Omental fat pad (tissue), 4 donors: ENCODE data around the gene TAF4B. TPM values are rescaled to one million over a fixed set of nuclear protein-coding genes. Genes with fewer than 3 reads are reported as not detected.

Experiments
- ATAC-seq: fragments of 150-250 bp; one replicate; pipeline ENCODE4 v1.9.1; 2016; ENCODE audit warnings: mild to moderate bottlenecking, moderate library complexity; ENCODE audit not compliant: low FRiP score
- DNase-seq: peaks from one replicate; pipeline ENCODE4 v3.0.0-alpha.2; 2019; ENCODE audit warnings: low spot score
- total RNA-seq, 4 donors: library from RNA; depleted of rRNA; stranded (reverse); fragments of >200 nt; gene quantifications; one replicate each; pipeline ENCODE4 v1.1.0, GENCODE V29; 2016
- TF ChIP-seq, protein P1 (sequence below), 3 donors: fragments of 450-650 bp; IDR thresholded peaks; one replicate each; pipeline ENCODE4 v1.5.1; 2016 to 2017; ENCODE audit warnings: antibody characterized with exemption in 3 of 3, mild to moderate bottlenecking in 3 of 3, moderate library complexity in 2 of 3

TAF4B gene
- total RNA-seq, 4 donors from 2014 or later = 7.4 to 38.9 (median 14.9) TPM

DNA sequence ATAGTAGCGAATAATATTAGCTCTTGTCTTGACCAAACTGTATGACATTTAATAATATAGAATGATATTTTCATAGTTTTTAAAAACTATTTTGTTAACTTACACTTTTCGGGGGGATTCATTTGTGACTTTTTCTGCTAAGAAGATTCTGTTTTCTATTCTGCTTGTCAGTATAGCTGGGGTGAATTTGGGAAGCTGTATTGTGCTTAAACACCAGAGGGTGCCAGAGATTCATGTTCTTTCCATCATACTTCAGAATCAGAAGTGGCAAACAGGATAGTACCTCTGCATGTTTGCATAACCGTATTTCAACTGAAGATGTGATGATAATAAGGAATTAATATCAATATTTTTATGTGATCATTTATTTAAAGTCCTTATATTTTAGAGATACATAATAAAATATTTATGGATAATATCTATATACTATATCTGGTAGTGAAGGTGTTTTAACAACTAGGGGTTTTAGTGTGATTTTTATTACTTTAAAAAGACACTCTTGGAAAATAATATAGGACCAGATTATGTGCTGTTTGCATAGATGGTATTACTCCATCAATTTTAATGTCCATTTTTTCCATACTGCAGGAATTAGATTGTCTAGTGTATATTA, 81.0 kb downstream of the TAF4B start:
- ATAC-seq = no peak

DNA sequence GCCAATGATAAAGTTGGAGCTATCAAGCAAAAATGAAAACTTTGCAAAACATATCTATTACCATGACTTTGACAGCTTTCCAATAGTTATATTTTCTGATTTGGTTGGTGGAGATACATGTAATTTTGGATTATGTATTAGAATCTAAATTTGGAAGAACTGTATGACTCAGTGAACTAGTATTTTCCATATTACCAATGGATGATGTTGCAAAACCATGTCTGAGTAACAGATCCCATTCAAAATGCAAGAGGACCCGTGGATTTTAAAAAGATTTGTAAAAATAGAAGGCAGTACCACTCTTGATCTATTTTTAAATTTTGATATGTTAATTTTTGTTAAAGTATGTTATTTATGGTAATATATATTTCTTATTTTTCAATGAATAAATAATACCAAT, 83.0 kb downstream of the TAF4B start:
- ATAC-seq (no peak), DNase-seq (no peak)
- TF ChIP-seq, protein P1, sequence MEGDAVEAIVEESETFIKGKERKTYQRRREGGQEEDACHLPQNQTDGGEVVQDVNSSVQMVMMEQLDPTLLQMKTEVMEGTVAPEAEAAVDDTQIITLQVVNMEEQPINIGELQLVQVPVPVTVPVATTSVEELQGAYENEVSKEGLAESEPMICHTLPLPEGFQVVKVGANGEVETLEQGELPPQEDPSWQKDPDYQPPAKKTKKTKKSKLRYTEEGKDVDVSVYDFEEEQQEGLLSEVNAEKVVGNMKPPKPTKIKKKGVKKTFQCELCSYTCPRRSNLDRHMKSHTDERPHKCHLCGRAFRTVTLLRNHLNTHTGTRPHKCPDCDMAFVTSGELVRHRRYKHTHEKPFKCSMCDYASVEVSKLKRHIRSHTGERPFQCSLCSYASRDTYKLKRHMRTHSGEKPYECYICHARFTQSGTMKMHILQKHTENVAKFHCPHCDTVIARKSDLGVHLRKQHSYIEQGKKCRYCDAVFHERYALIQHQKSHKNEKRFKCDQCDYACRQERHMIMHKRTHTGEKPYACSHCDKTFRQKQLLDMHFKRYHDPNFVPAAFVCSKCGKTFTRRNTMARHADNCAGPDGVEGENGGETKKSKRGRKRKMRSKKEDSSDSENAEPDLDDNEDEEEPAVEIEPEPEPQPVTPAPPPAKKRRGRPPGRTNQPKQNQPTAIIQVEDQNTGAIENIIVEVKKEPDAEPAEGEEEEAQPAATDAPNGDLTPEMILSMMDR (IDR thresholded peaks at IDR 0.05) = no peak

More for the DNA sequence above, 81.0 kb downstream of the TAF4B start:
- TF ChIP-seq, protein P1 (IDR thresholded peaks at IDR 0.05) = no peak
- no peak for DNase-seq

DNA sequence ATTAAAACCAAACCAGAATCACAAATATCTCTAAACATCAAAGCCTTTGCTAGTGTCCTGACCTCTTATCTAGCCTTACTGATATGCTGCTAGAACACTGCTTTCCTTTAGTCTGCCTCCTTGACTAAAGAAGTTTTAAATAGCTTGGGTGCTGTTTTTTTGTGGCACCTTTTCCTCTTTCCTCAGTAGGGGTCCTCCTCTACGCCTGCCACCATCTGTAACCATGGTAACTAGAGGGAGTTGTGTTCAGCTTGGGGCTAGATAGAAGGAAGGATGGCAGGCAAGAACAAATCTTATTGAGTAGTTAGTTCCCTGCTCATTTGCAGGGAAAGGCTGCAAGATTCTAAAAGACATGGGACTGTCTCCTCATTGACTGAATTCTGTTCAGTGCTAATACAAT, 86.0 kb downstream of the TAF4B start:
- DNase-seq (no peak), ATAC-seq (no peak)
- TF ChIP-seq, protein P1 (IDR thresholded peaks at IDR 0.05) = no peak

DNA sequence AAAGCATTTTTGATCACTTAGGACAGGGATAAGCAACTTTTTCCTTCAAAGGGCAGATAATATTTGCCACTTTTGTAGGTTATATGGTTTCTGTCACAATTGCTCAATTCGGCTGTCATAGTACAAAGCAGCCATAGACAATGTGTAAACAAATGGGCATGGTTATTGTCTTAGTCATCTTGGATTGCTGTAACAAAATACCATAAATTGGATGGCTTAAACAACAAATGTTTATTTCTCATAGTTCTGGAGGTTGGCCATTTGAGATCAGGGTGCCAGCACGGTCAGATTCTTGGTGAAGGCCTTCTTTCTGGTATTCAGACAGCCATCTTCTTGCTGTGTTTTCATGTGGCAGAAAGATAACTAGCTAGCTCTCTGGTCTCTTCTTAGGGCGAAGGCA, 91.2 kb downstream of the TAF4B start:
- DNase-seq = no peak
- TF ChIP-seq, protein P1 (IDR thresholded peaks at IDR 0.05) = no peak
- no peak for ATAC-seq

DNA sequence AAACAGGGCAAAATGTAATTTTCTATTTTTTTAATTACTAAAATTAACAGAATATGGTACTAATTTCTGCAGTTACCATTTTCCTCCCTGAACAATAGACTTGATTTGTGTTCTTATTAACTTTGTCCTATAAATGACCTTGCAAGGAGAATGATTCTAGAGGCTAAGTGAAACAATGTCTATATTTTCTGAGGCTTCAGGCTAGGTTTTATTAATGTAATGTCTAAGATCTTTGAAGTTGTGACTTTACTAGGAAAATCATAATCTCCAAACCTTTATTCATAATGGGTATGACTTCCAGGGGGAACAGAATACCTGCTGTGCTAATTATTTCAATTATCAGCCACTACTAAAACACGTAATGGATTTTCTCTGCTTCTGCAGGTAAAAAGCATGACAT, 94.4 kb downstream of the TAF4B start:
- TF ChIP-seq, protein P1 (IDR thresholded peaks at IDR 0.05) = no peak
- DNase-seq = no peak

DNA sequence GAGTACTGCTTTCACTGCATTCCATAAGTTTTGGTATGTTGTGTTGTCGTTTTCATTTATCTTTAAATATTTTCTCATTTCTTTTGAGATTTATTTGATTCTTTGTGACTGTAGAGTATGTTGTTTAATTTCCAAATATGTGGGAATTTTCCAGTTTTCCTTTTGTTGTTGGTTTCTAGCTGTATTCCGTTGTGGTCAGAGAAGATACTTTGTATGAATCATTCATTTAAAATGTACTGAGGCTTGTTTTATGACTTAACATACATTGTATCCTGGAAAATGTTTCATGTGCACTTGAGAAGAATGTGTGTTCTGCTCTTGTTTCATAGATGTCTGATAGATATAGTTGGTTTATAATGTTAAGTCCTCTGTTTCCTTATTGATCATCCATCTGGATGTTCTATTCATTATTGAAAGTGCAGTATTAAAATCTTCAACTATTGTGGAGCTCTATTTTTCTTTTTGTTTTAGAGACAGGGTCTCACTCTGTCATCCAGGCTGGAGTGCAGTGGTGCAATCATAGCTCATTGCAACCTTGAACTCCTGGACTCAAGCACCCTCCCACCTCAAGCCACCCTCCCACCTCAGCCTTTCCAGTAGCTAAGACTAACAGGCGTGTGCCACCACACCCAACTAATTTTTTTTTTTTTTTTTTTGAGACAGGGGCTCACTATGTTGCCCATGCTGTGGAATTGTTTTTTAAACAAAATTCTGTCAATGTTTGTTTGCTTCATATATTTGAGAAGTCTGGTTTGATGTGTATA, 96.8 kb downstream of the TAF4B start:
- DNase-seq = no peak
- ATAC-seq = no peak

More for the DNA sequence above, 94.4 kb downstream of the TAF4B start:
- no peak for ATAC-seq

More for the DNA sequence above, 96.8 kb downstream of the TAF4B start:
- TF ChIP-seq, protein P1 (IDR thresholded peaks at IDR 0.05) = no peak
